RWPE2 (cell line): ENCODE results near the gene C22orf31.

Experiments used
- ATAC-seq: fragments of 200-7000 bp; cut with Tn5 transposase; 3 replicates; pipeline ENCODE4 v1.9.1; 2021; ENCODE audit warnings: low read depth
- DNase-seq: peaks from one replicate; pipeline ENCODE4 v3.0.0-alpha.2; 2020; ENCODE audit warnings: low spot score
- H3K27ac ChIP-seq: fragments of 450-650 bp; 2 replicates; pipeline ENCODE4 v1.5.1; 2017; ENCODE audit warnings: mild to moderate bottlenecking; ENCODE audit not compliant: poor library complexity, severe bottlenecking
- H3K27me3 ChIP-seq: fragments of 250-450 bp; sonication (Bioruptor Pico); 2 replicates; pipeline ENCODE4 v1.5.1; 2021; ENCODE audit warnings: mild to moderate bottlenecking, moderate library complexity; ENCODE audit not compliant: insufficient read depth, poor library complexity, severe bottlenecking
- H3K36me3 ChIP-seq: fragments of 250-450 bp; sonication (Bioruptor Pico); 2 replicates; pipeline ENCODE4 v1.5.1; 2020; ENCODE audit warnings: low read depth, mild to moderate bottlenecking, moderate library complexity
- H3K4me1 ChIP-seq: fragments of 250-450 bp; sonication (Bioruptor Pico); 2 replicates; pipeline ENCODE4 v1.5.1; 2021; ENCODE audit warnings: mild to moderate bottlenecking, moderate library complexity; ENCODE audit not compliant: insufficient read depth, poor library complexity, severe bottlenecking
- H3K4me3 ChIP-seq: fragments of 250-450 bp; sonication (Bioruptor Pico); 2 replicates; pipeline ENCODE4 v1.5.1; 2021; ENCODE audit warnings: mild to moderate bottlenecking, moderate library complexity; ENCODE audit not compliant: severe bottlenecking
- H3K9me3 ChIP-seq: fragments of 250-450 bp; sonication (Bioruptor Pico); 2 replicates; pipeline ENCODE4 v1.5.1; 2021; ENCODE audit warnings: mild to moderate bottlenecking, moderate library complexity; ENCODE audit not compliant: severe bottlenecking
- TF ChIP-seq, protein P1 (sequence below): fragments of 450-650 bp; IDR thresholded peaks from one replicate; pipeline ENCODE4 v1.5.1; 2017; ENCODE audit warnings: mild to moderate bottlenecking, moderate library complexity; ENCODE audit not compliant: poor library complexity, severe bottlenecking

Gene C22orf31

GRCh38 chr22:29030016-29030617 lies 31.5 kb downstream of the C22orf31 start:
- H3K9me3 ChIP-seq, result no peaks in the 10 kb centered on the region
- peak overlapping the region; percentile 17 for H3K4me3 ChIP-seq
- no peaks in the 10 kb centered on the region for H3K36me3 ChIP-seq
- H3K27ac ChIP-seq, result peak overlapping the region; percentile 58
- peaks cover 16% of the 10 kb centered on the region for H3K4me1 ChIP-seq
- no peak for DNase-seq
- peak; percentile 13; the same call in 1 of the 3 replicates for ATAC-seq
- no peaks in the 10 kb centered on the region for H3K27me3 ChIP-seq
- TF ChIP-seq, protein P1, sequence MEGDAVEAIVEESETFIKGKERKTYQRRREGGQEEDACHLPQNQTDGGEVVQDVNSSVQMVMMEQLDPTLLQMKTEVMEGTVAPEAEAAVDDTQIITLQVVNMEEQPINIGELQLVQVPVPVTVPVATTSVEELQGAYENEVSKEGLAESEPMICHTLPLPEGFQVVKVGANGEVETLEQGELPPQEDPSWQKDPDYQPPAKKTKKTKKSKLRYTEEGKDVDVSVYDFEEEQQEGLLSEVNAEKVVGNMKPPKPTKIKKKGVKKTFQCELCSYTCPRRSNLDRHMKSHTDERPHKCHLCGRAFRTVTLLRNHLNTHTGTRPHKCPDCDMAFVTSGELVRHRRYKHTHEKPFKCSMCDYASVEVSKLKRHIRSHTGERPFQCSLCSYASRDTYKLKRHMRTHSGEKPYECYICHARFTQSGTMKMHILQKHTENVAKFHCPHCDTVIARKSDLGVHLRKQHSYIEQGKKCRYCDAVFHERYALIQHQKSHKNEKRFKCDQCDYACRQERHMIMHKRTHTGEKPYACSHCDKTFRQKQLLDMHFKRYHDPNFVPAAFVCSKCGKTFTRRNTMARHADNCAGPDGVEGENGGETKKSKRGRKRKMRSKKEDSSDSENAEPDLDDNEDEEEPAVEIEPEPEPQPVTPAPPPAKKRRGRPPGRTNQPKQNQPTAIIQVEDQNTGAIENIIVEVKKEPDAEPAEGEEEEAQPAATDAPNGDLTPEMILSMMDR, result no peak

GRCh38 chr22:29029202-29030000 lies 32.2 kb downstream of the C22orf31 start:
- H3K4me1 ChIP-seq, result peaks cover 16% of the 10 kb centered on the region
- H3K36me3 ChIP-seq, result no peaks in the 10 kb centered on the region
- H3K9me3 ChIP-seq, result no peaks in the 10 kb centered on the region
- ATAC-seq, result no peak
- no peak overlapping the region for H3K4me3 ChIP-seq
- no peak for DNase-seq
- H3K27me3 ChIP-seq, result no peaks in the 10 kb centered on the region
- TF ChIP-seq, protein P1, result no peak
- H3K27ac ChIP-seq, result no peak overlapping the region

- no peaks in the 10 kb centered on the region for H3K36me3 ChIP-seq
- DNase-seq, result no peak
- peaks cover 16% of the 10 kb centered on the region for H3K4me1 ChIP-seq
- no peaks in the 10 kb centered on the region for H3K9me3 ChIP-seq
- no peak overlapping the region for H3K4me3 ChIP-seq
- ATAC-seq, result no peak
- H3K27ac ChIP-seq, result no peak overlapping the region
- TF ChIP-seq, protein P1, result no peak
- no peaks in the 10 kb centered on the region for H3K27me3 ChIP-seq
These were observed 33.2 kb downstream of the C22orf31 start for GRCh38 chr22:29028468-29028867.

- Histone ChIP-seq H3K27me3 (no peaks in the 10 kb centered on the region), H3K36me3 (no peaks in the 10 kb centered on the region), H3K27ac (no peak overlapping the region), H3K4me1 (peaks cover 11% of the 10 kb centered on the region), H3K9me3 (no peaks in the 10 kb centered on the region), H3K4me3 (no peak overlapping the region)
- TF ChIP-seq, protein P1, result no peak
- ATAC-seq (no peak), DNase-seq (no peak)
These were observed 35.1 kb downstream of the C22orf31 start for GRCh38 chr22:29026579-29026978.
